DOHH2 (cell line): ENCODE data around the gene FGD4.

ENCODE experiments used
- H3F3A ChIP-seq: fragments of 200-600 bp; sonication (generic), shearing (Covaris generic); 2 replicates; pipeline ENCODE4 v1.6.0; 2016; ENCODE audit warnings: antibody characterized with exemption, mild to moderate bottlenecking; ENCODE audit not compliant: control insufficient read depth, insufficient read depth
- H3K27ac ChIP-seq: fragments of 200-600 bp; sonication (generic); 2 replicates; pipeline ENCODE4 v1.5.1; 2014; ENCODE audit warnings: low read depth, mild to moderate bottlenecking, low read length, moderate library complexity
- H3K27me3 ChIP-seq: fragments of 200-600 bp; sonication (generic); 2 replicates; pipeline ENCODE4 v1.6.1; 2014; ENCODE audit warnings: mild to moderate bottlenecking, low read length, mixed read lengths; ENCODE audit not compliant: control insufficient read depth
- H3K36me3 ChIP-seq: fragments of 200-600 bp; sonication (generic); 2 replicates; pipeline ENCODE4 v1.6.1; 2014; ENCODE audit warnings: mild to moderate bottlenecking, low read length, moderate library complexity, mixed read lengths; ENCODE audit not compliant: control insufficient read depth
- H3K4me1 ChIP-seq: fragments of 200-600 bp; sonication (generic); 2 replicates; pipeline ENCODE4 v1.6.1; 2014; ENCODE audit warnings: mild to moderate bottlenecking, low read length, mixed read lengths; ENCODE audit not compliant: control insufficient read depth
- H3K4me2 ChIP-seq: fragments of 200-600 bp; sonication (generic); 2 replicates; pipeline ENCODE4 v1.6.0; 2014; ENCODE audit warnings: mild to moderate bottlenecking, low read length, moderate library complexity
- H3K4me3 ChIP-seq: fragments of 200-600 bp; sonication (generic); 2 replicates; pipeline ENCODE4 v1.5.1; 2014; ENCODE audit warnings: mild to moderate bottlenecking, low read length, mixed read lengths
- H3K79me2 ChIP-seq: fragments of 200-600 bp; sonication (generic); 2 replicates; pipeline ENCODE4 v1.6.1; 2014; ENCODE audit warnings: mild to moderate bottlenecking, low read length, mixed read lengths; ENCODE audit not compliant: control insufficient read depth
- H3K9me2 ChIP-seq: fragments of 200-600 bp; sonication (generic); replicated peaks from 2 replicates; pipeline ENCODE4 v1.6.1; 2014; ENCODE audit warnings: mild to moderate bottlenecking, low read length, mixed read lengths; ENCODE audit not compliant: control insufficient read depth
- H3K9me3 ChIP-seq: fragments of 200-600 bp; sonication (generic); 2 replicates; pipeline ENCODE4 v1.6.1; 2014; ENCODE audit warnings: antibody characterized with exemption, low read length, mixed read lengths; ENCODE audit not compliant: control insufficient read depth, insufficient read depth
- H4K20me1 ChIP-seq: fragments of 200-600 bp; sonication (generic); 2 replicates; pipeline ENCODE4 v1.6.0; 2014; ENCODE audit warnings: low read depth, mild to moderate bottlenecking, antibody characterized with exemption, low read length, moderate library complexity; ENCODE audit not compliant: control insufficient read depth, insufficient read depth
- EZH2phosphoT487 ChIP-seq: fragments of 200-600 bp; sonication (generic); IDR thresholded peaks from 2 replicates; pipeline ENCODE4 v1.6.1; 2017; ENCODE audit warnings: borderline replicate concordance, mild to moderate bottlenecking, antibody characterized with exemption, low read length, moderate library complexity, mixed read lengths
- TF ChIP-seq, protein P1 (sequence below): fragments of 200-600 bp; sonication (generic); IDR thresholded peaks from one replicate; pipeline ENCODE4 v1.5.1; 2014; ENCODE audit warnings: antibody characterized with exemption, mild to moderate bottlenecking, low read depth, low read length; ENCODE audit not compliant: poor library complexity, severe bottlenecking

Gene FGD4

DNA sequence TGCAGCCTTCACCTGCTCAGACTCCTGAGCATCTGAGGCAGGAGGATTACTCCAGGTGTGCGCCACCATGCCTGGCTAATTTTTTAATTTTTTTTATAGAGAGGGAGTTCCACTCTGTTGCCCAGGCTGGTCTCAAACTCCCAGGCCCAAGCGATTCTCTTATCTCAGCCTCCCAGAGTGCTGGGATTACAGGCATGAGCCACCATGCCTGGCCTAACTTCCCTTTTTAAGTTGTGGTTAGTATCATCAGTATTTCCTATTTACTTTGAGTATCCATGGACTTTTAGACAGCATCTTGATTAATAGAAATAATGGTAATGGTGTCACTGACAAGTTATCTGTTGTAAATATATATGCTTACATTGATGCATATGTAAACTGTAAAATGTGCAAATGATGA, 116.9 kb downstream of the FGD4 start:
- Histone ChIP-seq H3K4me2 (peak overlapping the region; percentile 62), H3K27ac (peak overlapping the region; percentile 74), H3K4me1 (peaks cover 65% of the 10 kb centered on the region), H3K4me3 (peak overlapping the region; percentile 39), H3K36me3 (no peaks in the 10 kb centered on the region), H3F3A (peaks cover 42% of the 10 kb centered on the region), H3K9me3 (no peaks in the 10 kb centered on the region), H4K20me1 (no peaks in the 10 kb centered on the region), H3K79me2 (no peaks in the 10 kb centered on the region), H3K27me3 (no peaks in the 10 kb centered on the region), H3K9me2 (no peaks in the 10 kb centered on the region)
- no peak for TF ChIP-seq EZH2phosphoT487
- TF ChIP-seq, protein P1, sequence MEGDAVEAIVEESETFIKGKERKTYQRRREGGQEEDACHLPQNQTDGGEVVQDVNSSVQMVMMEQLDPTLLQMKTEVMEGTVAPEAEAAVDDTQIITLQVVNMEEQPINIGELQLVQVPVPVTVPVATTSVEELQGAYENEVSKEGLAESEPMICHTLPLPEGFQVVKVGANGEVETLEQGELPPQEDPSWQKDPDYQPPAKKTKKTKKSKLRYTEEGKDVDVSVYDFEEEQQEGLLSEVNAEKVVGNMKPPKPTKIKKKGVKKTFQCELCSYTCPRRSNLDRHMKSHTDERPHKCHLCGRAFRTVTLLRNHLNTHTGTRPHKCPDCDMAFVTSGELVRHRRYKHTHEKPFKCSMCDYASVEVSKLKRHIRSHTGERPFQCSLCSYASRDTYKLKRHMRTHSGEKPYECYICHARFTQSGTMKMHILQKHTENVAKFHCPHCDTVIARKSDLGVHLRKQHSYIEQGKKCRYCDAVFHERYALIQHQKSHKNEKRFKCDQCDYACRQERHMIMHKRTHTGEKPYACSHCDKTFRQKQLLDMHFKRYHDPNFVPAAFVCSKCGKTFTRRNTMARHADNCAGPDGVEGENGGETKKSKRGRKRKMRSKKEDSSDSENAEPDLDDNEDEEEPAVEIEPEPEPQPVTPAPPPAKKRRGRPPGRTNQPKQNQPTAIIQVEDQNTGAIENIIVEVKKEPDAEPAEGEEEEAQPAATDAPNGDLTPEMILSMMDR, result no peak

DNA sequence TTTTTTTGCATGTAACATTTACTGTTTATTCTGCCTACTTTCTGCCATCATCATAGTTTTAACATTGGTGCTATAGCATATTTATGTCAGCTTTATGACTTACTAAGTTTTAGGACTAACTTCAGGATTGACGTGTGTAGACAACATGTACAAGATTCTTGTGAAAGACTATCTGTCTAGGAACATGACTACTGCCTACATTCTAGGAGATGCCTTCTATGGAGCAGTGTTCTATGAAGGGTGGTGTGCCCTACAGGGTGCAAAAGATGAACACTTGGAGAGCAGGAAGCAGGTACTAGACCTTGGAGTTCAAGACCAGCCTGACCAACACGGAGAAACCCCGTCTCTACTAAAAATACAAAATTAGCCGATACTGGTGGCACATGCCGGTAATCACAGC, 118.6 kb downstream of the FGD4 start:
- Histone ChIP-seq H3K4me3 (no peak overlapping the region), H3K27ac (0 out of 2 replicates have a peak overlapping the region, but pooled peaks have one; percentile 93), H3K9me2 (no peaks in the 10 kb centered on the region), H3K4me1 (peaks cover 83% of the 10 kb centered on the region), H3K36me3 (no peaks in the 10 kb centered on the region), H3K9me3 (no peaks in the 10 kb centered on the region), H3K4me2 (no peak overlapping the region), H4K20me1 (no peaks in the 10 kb centered on the region), H3K79me2 (no peaks in the 10 kb centered on the region), H3K27me3 (no peaks in the 10 kb centered on the region), H3F3A (peaks cover 59% of the 10 kb centered on the region)
- TF ChIP-seq EZH2phosphoT487, result no peak
- TF ChIP-seq, protein P1, result no peak

DNA sequence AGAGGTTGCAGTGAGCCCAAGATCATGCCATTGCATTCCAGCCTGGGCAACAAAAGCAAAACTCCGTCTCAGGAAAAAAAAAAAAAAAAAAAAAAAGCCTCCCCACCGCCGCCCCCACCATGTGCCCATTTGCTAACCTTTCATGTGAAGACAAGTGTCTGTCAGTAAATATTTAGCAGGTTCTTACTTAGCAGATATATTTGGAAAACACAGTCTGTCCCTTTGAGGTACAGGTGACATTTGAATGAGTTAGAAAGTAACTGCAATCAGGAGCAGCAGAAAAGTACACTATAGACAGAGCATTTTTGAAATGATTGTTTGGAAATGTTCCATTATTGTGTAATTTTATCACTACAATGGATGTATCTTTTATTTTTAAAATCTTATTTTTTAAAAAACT, 119.7 kb downstream of the FGD4 start:
- Histone ChIP-seq H3K27me3 (no peaks in the 10 kb centered on the region), H4K20me1 (no peaks in the 10 kb centered on the region), H3K4me1 (peaks cover 94% of the 10 kb centered on the region), H3F3A (peaks cover 67% of the 10 kb centered on the region), H3K4me3 (no peak overlapping the region), H3K36me3 (no peaks in the 10 kb centered on the region), H3K79me2 (no peaks in the 10 kb centered on the region), H3K27ac (peak overlapping the region; percentile 93), H3K9me2 (no peaks in the 10 kb centered on the region), H3K9me3 (no peaks in the 10 kb centered on the region), H3K4me2 (peak overlapping the region; percentile 32; the same call in 1 of the 2 replicates)
- no peak for TF ChIP-seq EZH2phosphoT487
- TF ChIP-seq, protein P1, result no peak
